K562 (cell line): ENCODE data around the gene AGMO. TPM values are rescaled to one million over a fixed set of nuclear protein-coding genes. Genes with fewer than 3 reads are reported as not detected.

ENCODE experiments used
- BRF1 ChIP-seq: IDR thresholded peaks from 3 replicates; pipeline ENCODE4 v1.6.1; 2011; ENCODE audit warnings: borderline replicate concordance, mild to moderate bottlenecking; ENCODE audit not compliant: insufficient read length; ENCODE audit errors: extremely low read depth
- KAT7 ChIP-seq: sonication (generic); formaldehyde crosslinking; IDR thresholded peaks from 2 replicates; pipeline ENCODE4 v1.8.0; 2022; ENCODE audit warnings: missing genetic modification reagents, mild to moderate bottlenecking, borderline replicate concordance
- RHOXF2B ChIP-seq: fragments of 250-450 bp; sonication (Bioruptor Pico); conservative IDR thresholded peaks from 2 replicates; pipeline ENCODE4 v1.5.1; 2021
- ZNF253 ChIP-seq: fragments of 250-450 bp; sonication (Bioruptor Pico); conservative IDR thresholded peaks from 2 replicates; pipeline ENCODE4 v1.6.1; 2021; ENCODE audit warnings: mild to moderate bottlenecking
- ZNF668 ChIP-seq: fragments of 250-450 bp; sonication (Bioruptor Pico); IDR thresholded peaks from 2 replicates; pipeline ENCODE4 v1.8.0; 2022; ENCODE audit warnings: mild to moderate bottlenecking, inconsistent platforms
- polyA plus RNA-seq, 8 experiments: library from polyadenylated mRNA; depleted of rRNA in 4 of 8; stranded (reverse) in 5 of 8; unstranded in 3 of 8; fragments of >200 nt; fragmentation: Nextera tagmentation in 2 of 8; fragmentation: Illumina TruSeq in 1 of 8; extraction: Ambion mirVana in 2 of 8; extraction: Trizol in 1 of 8; gene quantifications; 2 replicates each; pipeline versions ENCODE4 v1.2.1 to v1.2.3, GENCODE V29; 2011 to 2014; ENCODE audit warnings: inconsistent platforms in 1 of 8, missing spikeins in 1 of 8
- total RNA-seq, 7 experiments: library from RNA; depleted of rRNA in 6 of 7; stranded (reverse); fragments of >200 nt in 6 of 7; fragmentation: Illumina TruSeq in 2 of 7; extraction: Trizol in 2 of 7; gene quantifications; 2 replicates each; pipeline versions ENCODE4 v1.2.1 to v1.2.3, GENCODE V29; 2011 to 2021; ENCODE audit warnings: low replicate concordance in 1 of 7
- TF ChIP-seq, protein P1 (sequence below): fragments of 450-650 bp; IDR thresholded peaks from 2 replicates; pipeline ENCODE4 v1.7.0; 2016; ENCODE audit warnings: borderline replicate concordance
- TF ChIP-seq, protein P2 (sequence below): fragments of 200-800 bp; sonication (Bioruptor generic); IDR thresholded peaks from 2 replicates; pipeline ENCODE4 v1.6.1; 2017; ENCODE audit warnings: missing genetic modification characterization, missing compliant biosample characterization
- TF ChIP-seq, protein P3 (sequence below), 2 experiments: fragments of 450-650 bp; IDR thresholded peaks; 2 replicates each; pipeline ENCODE4 v1.6.1; 2016; ENCODE audit warnings: mild to moderate bottlenecking in 2 of 2, borderline replicate concordance in 1 of 2, low read depth in 1 of 2, moderate library complexity in 1 of 2
- TF ChIP-seq, protein P4 (sequence below): fragments of 250-450 bp; sonication (Bioruptor Pico); IDR thresholded peaks from 2 replicates; pipeline ENCODE4 v1.8.0; 2022; ENCODE audit warnings: inconsistent platforms

Gene AGMO
- total and polyA plus RNA-seq, 9 of the 15 experiments (the other 6 are each of a cell fraction or from before 2014, with no cell fraction given) = 0.30 to 1.4 (median 0.69) TPM; not detected in 1

DNA sequence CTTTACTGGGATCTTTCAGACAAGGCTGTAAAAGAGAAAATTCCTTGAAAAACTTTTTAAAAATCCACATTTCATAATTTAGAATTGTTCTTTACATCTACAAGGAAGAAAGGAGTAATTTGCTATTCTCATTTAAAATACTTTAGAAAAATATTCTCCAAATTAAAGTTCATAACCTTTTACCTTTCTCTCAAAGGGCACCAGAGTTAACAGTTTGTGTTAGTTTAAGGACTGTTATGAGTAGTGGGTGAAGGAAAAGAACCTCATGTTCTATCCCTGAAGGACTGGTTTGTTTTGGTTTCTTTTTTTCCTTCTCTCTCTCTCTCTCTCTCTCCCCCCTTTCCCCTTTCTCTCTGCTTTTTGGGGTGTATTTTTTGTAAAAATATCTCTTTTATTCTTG, 4.1 kb downstream of the AGMO start (continued):
- TF ChIP-seq, protein P1, sequence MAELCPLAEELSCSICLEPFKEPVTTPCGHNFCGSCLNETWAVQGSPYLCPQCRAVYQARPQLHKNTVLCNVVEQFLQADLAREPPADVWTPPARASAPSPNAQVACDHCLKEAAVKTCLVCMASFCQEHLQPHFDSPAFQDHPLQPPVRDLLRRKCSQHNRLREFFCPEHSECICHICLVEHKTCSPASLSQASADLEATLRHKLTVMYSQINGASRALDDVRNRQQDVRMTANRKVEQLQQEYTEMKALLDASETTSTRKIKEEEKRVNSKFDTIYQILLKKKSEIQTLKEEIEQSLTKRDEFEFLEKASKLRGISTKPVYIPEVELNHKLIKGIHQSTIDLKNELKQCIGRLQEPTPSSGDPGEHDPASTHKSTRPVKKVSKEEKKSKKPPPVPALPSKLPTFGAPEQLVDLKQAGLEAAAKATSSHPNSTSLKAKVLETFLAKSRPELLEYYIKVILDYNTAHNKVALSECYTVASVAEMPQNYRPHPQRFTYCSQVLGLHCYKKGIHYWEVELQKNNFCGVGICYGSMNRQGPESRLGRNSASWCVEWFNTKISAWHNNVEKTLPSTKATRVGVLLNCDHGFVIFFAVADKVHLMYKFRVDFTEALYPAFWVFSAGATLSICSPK = no peak
- no peak for TF ChIP-seq KAT7
- TF ChIP-seq, protein P2, sequence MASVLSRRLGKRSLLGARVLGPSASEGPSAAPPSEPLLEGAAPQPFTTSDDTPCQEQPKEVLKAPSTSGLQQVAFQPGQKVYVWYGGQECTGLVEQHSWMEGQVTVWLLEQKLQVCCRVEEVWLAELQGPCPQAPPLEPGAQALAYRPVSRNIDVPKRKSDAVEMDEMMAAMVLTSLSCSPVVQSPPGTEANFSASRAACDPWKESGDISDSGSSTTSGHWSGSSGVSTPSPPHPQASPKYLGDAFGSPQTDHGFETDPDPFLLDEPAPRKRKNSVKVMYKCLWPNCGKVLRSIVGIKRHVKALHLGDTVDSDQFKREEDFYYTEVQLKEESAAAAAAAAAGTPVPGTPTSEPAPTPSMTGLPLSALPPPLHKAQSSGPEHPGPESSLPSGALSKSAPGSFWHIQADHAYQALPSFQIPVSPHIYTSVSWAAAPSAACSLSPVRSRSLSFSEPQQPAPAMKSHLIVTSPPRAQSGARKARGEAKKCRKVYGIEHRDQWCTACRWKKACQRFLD (CRISPR knock-in tag) = no peak
- TF ChIP-seq, protein P3, sequence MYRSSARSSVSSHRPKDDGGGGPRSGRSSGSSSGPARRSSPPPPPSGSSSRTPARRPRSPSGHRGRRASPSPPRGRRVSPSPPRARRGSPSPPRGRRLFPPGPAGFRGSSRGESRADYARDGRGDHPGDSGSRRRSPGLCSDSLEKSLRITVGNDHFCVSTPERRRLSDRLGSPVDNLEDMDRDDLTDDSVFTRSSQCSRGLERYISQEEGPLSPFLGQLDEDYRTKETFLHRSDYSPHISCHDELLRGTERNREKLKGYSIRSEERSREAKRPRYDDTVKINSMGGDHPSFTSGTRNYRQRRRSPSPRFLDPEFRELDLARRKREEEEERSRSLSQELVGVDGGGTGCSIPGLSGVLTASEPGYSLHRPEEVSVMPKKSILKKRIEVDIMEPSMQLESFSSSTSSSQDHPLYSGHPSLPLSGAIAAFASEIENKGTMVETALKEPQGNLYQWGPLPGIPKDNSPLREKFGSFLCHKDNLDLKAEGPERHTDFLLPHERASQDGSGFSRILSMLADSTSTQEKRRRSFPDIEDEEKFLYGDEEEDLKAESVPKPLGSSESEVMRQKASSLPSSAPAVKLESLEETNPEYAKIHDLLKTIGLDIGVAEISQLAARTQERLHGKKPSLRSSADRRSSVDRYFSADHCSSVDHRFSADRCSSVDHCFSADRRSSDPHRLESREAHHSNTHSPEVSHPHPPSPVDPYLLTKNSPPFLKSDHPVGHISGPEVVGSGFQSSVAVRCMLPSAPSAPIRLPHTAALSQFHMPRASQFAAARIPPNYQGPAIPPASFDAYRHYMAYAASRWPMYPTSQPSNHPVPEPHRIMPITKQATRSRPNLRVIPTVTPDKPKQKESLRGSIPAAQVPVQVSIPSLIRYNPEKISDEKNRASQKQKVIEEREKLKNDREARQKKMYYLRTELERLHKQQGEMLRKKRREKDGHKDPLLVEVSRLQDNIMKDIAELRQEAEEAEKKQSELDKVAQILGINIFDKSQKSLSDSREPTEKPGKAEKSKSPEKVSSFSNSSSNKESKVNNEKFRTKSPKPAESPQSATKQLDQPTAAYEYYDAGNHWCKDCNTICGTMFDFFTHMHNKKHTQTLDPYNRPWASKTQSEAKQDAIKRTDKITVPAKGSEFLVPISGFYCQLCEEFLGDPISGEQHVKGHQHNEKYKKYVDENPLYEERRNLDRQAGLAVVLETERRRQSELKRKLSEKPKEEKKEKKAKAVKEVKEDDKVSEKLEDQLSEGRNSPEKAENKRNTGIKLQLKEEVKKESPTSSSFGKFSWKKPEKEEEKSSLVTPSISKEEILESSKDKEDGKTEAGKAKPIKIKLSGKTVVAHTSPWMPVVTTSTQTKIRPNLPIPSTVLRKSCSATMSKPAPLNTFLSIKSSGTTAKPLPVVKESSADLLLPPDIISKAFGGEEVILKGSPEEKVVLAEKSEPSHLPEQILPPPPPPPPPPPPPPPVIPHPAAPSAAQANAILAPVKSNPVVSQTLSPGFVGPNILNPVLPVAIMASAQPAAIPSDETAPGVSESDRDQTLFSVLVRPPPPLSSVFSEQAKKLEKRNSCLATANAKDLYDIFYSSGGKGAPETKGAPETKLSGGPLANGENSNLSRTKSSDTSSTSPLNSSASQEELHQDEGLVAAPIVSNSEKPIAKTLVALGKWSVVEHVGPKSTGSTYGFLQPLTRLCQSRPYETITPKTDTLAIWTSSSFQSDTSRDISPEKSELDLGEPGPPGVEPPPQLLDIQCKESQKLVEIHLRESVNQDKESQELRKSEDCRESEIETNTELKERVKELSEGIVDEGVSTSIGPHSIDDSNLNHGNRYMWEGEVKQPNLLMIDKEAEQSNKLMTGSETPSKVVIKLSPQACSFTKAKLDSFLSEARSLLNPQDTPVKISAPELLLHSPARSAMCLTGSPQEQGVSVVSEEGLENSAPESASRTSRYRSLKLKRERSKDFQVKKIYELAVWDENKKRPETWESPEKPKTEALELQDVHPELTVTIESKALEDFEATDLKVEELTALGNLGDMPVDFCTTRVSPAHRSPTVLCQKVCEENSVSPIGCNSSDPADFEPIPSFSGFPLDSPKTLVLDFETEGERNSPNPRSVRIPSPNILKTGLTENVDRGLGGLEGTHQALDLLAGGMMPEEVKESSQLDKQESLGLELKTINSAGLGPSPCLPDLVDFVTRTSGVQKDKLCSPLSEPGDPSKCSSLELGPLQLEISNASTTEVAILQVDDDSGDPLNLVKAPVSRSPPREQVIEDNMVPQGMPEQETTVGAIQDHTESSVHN (IDR thresholded peaks at IDR 0.05; ENCODE audit: borderline replicate concordance in 1 of 2, low read depth in 1 of 2) = no peak
- TF ChIP-seq RHOXF2B (CRISPR knock-in tag) = no peak
- no peak for TF ChIP-seq ZNF668
- TF ChIP-seq, protein P4, sequence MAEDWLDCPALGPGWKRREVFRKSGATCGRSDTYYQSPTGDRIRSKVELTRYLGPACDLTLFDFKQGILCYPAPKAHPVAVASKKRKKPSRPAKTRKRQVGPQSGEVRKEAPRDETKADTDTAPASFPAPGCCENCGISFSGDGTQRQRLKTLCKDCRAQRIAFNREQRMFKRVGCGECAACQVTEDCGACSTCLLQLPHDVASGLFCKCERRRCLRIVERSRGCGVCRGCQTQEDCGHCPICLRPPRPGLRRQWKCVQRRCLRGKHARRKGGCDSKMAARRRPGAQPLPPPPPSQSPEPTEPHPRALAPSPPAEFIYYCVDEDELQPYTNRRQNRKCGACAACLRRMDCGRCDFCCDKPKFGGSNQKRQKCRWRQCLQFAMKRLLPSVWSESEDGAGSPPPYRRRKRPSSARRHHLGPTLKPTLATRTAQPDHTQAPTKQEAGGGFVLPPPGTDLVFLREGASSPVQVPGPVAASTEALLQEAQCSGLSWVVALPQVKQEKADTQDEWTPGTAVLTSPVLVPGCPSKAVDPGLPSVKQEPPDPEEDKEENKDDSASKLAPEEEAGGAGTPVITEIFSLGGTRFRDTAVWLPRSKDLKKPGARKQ = no peak
- no peak for TF ChIP-seq BRF1
- no peak for TF ChIP-seq ZNF253 (CRISPR knock-in tag)
